HEK293 (cell line): ENCODE results near the gene ITIH1.

Experiments used
- KLF16 ChIP-seq: fragments of 450-650 bp; formaldehyde crosslinking; IDR thresholded peaks from 2 replicates; pipeline ENCODE4 v1.5.1; 2017; ENCODE audit warnings: missing biosample characterization, missing genetic modification characterization
- TCF7L2 ChIP-seq: IDR thresholded peaks from 2 replicates; pipeline ENCODE4 v1.6.1; 2011; ENCODE audit warnings: low read depth, mild to moderate bottlenecking, inconsistent platforms, low read length, moderate library complexity, borderline replicate concordance
- ZBTB26 ChIP-seq: fragments of 450-650 bp; formaldehyde crosslinking; optimal IDR thresholded peaks from 2 replicates; pipeline ENCODE3; 2016; ENCODE audit warnings: missing biosample characterization, mild to moderate bottlenecking, missing genetic modification characterization
- ZBTB6 ChIP-seq: fragments of 450-650 bp; formaldehyde crosslinking; IDR thresholded peaks from 2 replicates; pipeline ENCODE4 v1.5.1; 2017; ENCODE audit warnings: missing biosample characterization, missing genetic modification characterization
- ZNF214 ChIP-seq: fragments of 450-650 bp; formaldehyde crosslinking; IDR thresholded peaks from 2 replicates; pipeline ENCODE4 v1.5.1; 2017; ENCODE audit warnings: missing biosample characterization, mild to moderate bottlenecking, missing genetic modification characterization, borderline replicate concordance
- ZNF311 ChIP-seq: fragments of 450-650 bp; formaldehyde crosslinking; IDR thresholded peaks from 2 replicates; pipeline ENCODE4 v1.5.1; 2017; ENCODE audit warnings: missing biosample characterization, missing genetic modification characterization, borderline replicate concordance
- ZNF473 ChIP-seq: fragments of 450-650 bp; formaldehyde crosslinking; IDR thresholded peaks from 2 replicates; pipeline ENCODE4 v1.5.1; 2017; ENCODE audit warnings: missing biosample characterization, missing genetic modification characterization
- ZNF830 ChIP-seq: fragments of 450-650 bp; IDR thresholded peaks from 2 replicates; pipeline ENCODE4 v1.5.0; 2018; ENCODE audit warnings: missing biosample characterization, missing genetic modification characterization, low read depth, mild to moderate bottlenecking, moderate library complexity
- ZSCAN5A ChIP-seq: fragments of 450-650 bp; formaldehyde crosslinking; IDR thresholded peaks from 2 replicates; pipeline ENCODE4 v1.5.1; 2016; ENCODE audit warnings: missing biosample characterization, missing genetic modification characterization
- TF ChIP-seq, protein P1 (sequence below): fragments of 450-650 bp; formaldehyde crosslinking; IDR thresholded peaks from 2 replicates; pipeline ENCODE4 v1.5.1; 2016; ENCODE audit warnings: missing biosample characterization, missing genetic modification characterization
- TF ChIP-seq, protein P2 (sequence below): fragments of 450-650 bp; formaldehyde crosslinking; IDR thresholded peaks from 2 replicates; pipeline ENCODE4 v1.5.1; 2016; ENCODE audit warnings: missing biosample characterization, missing genetic modification characterization

- no peak for TF ChIP-seq KLF16 (tag by site-specific recombination)
- no peak for TF ChIP-seq ZNF214 (tag by site-specific recombination)
- TF ChIP-seq ZSCAN5A (tag by site-specific recombination), result no peak
- no peak for TF ChIP-seq ZBTB6
- TF ChIP-seq, protein P1, sequence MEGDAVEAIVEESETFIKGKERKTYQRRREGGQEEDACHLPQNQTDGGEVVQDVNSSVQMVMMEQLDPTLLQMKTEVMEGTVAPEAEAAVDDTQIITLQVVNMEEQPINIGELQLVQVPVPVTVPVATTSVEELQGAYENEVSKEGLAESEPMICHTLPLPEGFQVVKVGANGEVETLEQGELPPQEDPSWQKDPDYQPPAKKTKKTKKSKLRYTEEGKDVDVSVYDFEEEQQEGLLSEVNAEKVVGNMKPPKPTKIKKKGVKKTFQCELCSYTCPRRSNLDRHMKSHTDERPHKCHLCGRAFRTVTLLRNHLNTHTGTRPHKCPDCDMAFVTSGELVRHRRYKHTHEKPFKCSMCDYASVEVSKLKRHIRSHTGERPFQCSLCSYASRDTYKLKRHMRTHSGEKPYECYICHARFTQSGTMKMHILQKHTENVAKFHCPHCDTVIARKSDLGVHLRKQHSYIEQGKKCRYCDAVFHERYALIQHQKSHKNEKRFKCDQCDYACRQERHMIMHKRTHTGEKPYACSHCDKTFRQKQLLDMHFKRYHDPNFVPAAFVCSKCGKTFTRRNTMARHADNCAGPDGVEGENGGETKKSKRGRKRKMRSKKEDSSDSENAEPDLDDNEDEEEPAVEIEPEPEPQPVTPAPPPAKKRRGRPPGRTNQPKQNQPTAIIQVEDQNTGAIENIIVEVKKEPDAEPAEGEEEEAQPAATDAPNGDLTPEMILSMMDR (tag by site-specific recombination), result no peak
- TF ChIP-seq ZBTB26, result no peak
- no peak for TF ChIP-seq ZNF830
- TF ChIP-seq, protein P2, sequence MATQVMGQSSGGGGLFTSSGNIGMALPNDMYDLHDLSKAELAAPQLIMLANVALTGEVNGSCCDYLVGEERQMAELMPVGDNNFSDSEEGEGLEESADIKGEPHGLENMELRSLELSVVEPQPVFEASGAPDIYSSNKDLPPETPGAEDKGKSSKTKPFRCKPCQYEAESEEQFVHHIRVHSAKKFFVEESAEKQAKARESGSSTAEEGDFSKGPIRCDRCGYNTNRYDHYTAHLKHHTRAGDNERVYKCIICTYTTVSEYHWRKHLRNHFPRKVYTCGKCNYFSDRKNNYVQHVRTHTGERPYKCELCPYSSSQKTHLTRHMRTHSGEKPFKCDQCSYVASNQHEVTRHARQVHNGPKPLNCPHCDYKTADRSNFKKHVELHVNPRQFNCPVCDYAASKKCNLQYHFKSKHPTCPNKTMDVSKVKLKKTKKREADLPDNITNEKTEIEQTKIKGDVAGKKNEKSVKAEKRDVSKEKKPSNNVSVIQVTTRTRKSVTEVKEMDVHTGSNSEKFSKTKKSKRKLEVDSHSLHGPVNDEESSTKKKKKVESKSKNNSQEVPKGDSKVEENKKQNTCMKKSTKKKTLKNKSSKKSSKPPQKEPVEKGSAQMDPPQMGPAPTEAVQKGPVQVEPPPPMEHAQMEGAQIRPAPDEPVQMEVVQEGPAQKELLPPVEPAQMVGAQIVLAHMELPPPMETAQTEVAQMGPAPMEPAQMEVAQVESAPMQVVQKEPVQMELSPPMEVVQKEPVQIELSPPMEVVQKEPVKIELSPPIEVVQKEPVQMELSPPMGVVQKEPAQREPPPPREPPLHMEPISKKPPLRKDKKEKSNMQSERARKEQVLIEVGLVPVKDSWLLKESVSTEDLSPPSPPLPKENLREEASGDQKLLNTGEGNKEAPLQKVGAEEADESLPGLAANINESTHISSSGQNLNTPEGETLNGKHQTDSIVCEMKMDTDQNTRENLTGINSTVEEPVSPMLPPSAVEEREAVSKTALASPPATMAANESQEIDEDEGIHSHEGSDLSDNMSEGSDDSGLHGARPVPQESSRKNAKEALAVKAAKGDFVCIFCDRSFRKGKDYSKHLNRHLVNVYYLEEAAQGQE (tag by site-specific recombination), result no peak
- TF ChIP-seq TCF7L2, result no peak
- no peak for TF ChIP-seq ZNF473 (tag by site-specific recombination)
- TF ChIP-seq ZNF311, result no peak
Measured at GRCh38 chr3:52805270-52806039, 28.1 kb downstream of the ITIH1 start.
